ENCODE results near the gene CENPL. TPM values are rescaled to one million over a fixed set of nuclear protein-coding genes. Genes with fewer than 3 reads are reported as not detected.
"Not testable (repeated sequence)": the region's sequence is repeated elsewhere in the genome, so short reads cannot be mapped to it uniquely, and the experiment has no call there.

Gene CENPL
- total RNA-seq, 1 experiment from 2014 or later: 59.6 TPM

DNA sequence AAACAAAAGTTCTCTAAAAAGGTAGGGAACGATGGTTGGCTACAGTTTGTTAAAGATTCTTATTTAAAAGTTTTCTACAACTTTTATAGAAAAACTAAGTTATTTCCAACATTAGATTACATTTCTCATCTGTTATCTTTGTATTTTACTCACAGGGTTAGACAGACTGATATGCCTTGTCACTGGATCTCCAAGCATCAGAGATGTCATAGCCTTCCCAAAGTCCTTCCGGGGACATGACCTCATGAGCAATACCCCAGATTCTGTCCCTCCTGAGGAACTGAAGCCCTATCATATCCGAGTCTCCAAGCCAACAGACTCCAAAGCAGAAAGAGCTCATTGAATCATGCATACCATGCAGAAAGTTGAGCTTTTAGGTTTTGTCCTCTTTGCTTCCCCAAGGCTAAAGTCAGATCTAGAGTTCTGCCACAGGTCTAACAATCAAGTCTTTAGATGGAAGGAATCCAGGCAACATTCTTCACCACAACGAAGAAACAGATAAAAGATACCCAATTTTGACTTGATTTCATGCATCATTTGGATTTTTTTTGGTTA is 32.8 kb upstream of the CENPL start:
- DNase-seq (ENCODE audit: low read depth): no peak

DNA sequence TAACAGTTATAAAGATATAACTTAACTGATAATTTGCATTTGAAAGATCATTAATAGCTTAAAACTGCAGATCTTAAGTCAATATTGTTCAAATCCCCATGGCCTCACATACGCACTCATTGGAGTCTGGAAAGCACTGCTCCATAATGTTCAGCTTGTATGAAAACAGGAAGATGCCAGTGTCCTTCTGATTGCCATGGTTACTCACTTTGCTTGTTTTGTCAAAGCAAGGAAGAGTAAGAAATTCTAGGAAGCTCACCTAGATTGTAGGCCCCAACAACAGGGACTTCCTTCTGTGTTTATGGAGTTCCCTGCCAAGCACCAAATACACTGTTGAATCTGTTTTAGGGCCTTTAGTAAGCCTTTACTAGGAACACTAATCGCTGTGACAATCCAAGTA is 32.2 kb upstream of the CENPL start:
- no peak for DNase-seq (ENCODE audit: low read depth)

DNA sequence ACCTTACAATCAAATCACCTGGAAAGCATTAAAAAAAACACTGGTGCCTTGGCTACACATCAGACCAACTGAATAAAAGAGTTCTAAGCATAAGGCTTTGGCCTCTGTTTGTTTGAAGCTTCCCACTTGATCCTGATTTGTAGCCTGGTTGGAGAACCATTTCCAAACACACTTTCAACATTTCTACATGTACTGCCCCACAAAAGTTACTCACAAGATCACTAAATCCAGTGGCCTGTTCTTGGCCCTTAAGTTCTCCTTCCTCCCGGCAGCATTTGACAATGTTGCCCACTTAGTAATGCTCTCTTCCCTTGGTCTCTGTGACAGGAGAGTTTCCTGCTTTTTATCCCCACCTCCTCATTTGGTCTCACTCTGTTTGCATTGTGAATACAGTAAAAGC is 31.3 kb upstream of the CENPL start:
- no peak for DNase-seq (ENCODE audit: low read depth)

DNA sequence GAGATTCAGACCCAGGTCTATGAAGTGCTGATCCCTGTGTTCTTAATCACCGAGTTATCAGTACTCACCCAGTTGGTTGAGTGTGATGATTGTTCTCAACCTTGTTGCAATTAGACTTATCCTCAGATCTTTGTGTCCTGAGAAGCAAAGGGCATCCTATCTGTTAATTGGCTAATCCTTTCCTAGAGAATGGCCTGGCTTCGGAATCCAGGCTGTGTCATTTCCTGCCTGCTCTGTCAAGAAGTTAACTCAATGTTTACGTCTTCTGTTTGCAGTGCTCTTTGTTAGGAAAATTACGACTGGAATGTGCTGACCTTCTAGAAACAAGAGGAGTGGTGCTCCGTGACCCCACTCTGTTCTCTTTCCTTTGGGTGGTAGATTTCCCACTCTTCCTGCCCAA is 28.4 kb upstream of the CENPL start:
- DNase-seq (ENCODE audit: low read depth): peak; percentile 71

DNA sequence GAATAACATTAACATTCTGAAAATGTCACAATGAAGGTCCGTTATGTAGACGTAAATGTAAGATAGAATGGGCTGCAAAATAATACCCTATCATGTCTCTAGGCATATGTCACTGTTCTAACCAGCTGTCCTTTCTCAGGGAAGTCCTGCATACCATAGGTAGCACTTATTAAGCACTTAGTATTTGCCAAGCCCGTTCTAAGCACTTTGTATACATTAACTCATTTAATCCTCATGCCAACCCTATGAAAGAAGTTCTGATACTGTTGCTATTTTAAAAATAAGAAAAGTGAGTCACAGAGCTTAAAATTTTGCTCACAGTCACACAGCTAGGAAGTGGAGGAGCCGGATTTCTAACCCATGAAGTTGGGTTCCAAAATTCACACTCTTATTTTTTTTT is 27.4 kb upstream of the CENPL start:
- DNase-seq (ENCODE audit: low read depth): no peak

DNA sequence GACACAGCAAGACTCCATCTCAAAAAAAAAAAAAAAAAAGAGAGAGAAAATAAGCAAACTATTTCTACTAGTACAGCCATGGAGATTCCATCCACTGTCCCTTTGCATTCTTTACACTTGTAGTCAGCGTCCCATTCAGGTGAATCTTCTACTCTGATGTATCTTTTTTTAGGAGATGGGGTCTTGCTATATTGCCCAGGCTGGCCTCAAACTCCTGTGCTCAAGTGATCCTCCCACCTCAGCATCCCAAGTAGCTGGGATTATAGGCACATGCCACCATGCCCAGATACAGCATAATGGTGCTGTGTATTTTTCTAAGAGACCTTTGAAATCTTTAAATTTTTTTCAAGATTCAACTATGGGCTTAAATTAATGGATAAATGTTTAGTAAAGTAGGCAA is 8.1 kb upstream of the CENPL start:
- no peak for DNase-seq (ENCODE audit: low read depth)

DNA sequence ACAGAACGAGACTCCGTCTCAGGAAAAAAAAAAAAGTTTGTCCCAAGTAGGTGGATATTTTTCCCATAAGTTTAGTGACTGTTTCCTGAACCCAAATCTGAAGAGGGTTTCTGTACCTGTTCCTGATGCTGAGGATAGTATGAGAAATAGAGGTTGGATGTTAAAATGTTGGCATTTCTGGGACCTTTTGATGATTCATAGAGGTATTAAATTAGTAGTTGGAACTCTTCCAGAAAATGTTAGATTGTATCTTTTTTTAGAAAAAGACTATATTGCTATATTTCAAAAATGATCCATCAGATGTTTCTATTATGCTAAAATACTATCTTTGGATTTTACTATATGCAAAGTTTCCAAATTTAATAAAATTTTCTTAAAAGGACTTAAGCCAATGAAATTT is 2.9 kb upstream of the CENPL start:
- DNase-seq (ENCODE audit: low read depth): peak; percentile 9

DNA sequence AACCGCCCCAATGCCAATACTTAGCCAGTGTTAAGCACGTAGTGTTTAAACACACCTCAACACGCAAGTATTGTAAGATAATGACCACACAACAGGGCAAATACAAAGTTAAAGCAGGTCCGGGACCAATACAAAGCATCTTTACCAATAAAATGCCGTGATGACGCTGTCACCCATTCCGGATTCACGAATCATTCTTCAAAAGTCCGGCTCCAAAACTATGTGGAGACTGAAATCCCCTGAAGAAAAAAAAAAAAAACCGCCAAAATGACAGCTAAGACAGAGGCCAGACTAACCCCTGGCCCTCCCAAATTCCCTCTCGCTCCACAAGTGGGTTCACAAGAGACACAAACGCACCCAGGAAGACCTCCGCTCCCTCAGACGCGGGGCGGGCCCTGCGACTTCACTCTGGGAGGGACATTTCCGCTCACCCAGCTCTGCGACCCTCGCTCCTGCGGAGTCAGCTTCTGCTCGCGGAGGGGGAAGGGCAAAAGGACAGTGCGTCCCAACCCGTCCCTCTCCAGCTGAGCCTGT is 835 bp downstream of the CENPL start:
- no peak for DNase-seq (ENCODE audit: low read depth)

DNA sequence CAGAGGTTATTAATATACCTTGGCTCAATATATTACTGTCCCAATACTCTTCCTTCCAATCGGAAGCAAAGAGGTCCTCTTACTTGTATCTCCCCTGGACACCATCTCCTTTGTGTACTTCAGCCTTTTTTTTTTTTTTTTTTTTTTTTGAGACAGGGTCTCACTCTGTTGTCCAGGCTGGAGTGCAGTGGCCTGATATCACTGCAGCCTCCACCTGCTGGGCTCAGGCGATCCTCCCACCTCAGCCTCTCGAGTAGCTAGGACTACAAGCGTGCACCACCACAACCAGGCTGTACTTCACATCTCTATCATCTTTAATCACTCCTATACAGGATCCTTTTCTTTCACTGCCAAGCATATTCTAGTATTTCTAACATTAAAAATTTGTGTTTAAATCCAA is 3.0 kb downstream of the CENPL start:
- DNase-seq (ENCODE audit: low read depth): no peak

DNA sequence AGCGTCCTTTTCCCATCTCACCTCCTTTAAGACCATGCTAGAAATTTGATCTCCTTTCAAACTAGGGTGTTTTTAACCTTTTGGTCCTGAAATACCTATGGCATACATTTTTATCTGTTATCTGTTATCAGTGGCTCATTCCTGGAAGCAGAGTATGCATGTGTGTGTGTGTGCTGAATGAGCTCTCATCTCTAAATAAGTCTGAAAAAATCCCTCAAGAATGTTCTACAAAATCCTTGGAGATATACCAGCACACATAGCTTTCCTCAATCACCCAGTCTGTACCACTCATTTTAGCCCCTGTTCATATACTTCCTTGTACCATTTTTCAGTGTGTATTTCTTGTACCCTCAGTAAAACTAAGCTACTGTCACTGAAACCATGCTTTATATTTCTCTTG is 6.2 kb downstream of the CENPL start:
- no peak for DNase-seq (ENCODE audit: low read depth)

DNA sequence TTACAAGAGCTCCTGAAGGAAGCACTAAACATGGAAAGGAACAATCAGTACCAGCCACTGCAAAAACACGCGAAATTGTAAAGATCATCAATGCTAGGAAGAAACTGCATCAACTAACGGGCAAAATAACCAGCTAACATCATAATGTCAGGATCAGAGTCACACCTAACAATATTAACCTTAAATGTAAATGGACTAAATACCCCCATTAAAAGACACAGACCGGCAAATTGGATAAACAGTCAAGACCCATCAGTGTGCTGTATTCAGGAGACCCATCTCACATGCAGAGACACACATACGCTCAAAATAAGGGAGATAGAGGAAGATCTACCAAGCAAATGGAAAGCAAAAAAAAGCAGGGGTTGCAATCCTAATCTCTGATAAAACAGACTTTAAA is 11.0 kb downstream of the CENPL start:
- DNase-seq (ENCODE audit: low read depth): not testable (repeated sequence)

DNA sequence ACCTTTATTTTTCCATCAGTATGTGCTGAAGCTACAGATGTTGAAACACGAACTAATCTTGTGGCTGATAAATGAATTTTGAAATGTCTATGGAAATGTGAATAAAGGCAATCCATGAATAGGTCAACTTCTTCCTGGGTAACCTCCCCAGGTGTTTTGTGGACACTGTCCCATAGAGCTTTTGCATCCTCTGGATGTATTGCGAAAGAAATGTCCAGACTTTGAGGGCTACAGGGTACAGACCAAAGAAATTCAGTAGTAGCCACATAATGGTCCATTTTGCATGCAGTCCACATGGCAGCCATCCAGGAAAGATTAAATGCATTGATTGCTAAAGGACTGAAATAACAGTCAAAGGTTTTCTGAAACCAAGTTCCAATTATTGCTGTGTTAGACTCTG is 21.7 kb downstream of the CENPL start:
- no peak for DNase-seq (ENCODE audit: low read depth)

DNA sequence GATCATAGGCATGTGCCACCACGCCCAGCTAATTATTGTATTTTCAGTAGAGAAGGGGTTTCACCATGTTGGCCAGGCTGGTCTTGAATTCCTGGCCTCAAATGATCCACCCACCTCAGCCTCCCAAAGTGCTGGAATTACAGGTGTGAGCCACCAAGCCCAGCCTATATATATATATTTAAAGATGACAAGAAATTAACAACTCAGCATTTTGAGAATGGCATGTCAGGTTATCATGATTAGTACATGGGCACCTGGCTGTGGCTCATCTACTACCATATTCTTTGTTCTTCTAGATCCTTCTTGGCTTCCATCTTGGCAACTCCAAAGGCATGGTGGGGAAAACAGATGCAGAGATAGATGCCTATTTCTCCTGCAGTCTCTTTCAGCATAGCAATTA is 24.7 kb downstream of the CENPL start:
- not testable (repeated sequence) for DNase-seq (ENCODE audit: low read depth)

DNA sequence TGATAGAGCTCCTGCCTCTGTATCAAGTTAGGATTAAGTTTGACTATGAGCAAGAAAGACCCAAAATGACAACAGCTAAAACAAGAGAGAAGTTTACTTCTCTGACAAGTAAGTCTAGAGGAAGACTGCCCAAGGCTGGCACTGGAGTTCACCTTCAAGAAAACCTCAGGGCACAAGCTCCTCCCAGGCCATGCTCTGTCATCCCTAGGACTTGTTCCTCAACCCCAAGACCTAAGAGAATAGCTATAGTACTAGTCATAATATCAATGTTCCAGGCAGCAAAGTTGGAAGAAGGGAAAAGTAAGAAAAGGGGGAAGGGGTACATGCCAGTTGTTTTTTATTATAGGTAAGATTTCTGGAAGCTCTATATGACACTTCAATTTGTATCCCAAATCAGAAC is 26.6 kb downstream of the CENPL start:
- peak; percentile 6 for DNase-seq (ENCODE audit: low read depth)

DNA sequence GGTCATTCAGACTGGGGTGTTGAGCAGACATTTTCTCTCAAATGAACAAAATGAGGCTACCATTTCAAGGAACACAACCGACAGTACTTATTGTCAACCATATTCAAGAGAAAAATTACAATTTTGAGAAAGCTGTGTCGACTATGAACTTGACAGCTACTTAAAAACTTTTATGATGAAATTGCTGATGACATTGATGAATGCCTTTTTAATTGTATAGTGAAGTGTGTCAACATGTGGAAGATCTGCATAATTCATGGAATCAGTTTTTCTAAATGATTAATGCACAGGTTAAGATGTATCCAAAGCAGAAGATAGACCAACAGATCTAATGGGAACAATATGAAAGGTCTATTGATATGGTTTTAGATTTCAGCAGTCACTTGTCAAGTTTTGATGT is 34.8 kb downstream of the CENPL start:
- DNase-seq (ENCODE audit: low read depth): no peak

DNA sequence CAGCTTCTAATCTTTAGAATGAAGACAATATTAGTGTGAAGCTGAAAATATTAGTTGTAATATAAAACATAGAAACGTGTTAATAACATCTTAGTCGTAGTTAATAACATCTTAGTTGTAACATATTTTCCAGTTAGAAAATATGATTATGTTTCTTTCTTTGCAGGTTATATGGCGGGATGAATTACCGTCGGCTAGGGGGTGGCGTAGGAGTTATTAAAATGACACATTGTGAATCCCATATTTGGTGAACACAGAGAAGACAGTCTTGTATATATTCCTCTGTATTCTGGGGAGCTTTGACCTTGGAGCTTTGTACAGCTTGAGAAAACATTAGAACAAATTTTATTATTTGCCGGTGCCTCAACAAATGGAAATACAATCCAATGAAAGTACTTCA is 39.7 kb downstream of the CENPL start:
- no peak for DNase-seq (ENCODE audit: low read depth)

DNA sequence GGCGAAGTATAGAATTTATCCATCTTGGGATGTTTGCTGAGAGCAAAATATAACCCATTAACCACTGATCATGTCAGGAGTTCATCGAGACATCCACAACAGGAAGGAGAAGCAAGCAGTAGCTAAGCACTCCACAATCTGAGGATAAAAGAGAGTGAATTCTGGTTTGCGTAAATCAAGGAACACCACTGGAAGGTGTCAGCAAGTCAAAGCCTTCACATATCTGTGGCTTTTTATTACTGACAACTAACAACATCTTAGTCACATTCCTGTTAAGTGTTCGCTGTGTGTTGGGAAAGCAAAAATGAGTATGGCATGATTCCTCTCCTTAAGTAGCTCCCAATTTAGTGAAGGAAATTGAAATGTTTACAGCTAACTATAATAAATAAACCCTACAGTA is 44.7 kb downstream of the CENPL start:
- DNase-seq (ENCODE audit: low read depth): peak; percentile 9

DNA sequence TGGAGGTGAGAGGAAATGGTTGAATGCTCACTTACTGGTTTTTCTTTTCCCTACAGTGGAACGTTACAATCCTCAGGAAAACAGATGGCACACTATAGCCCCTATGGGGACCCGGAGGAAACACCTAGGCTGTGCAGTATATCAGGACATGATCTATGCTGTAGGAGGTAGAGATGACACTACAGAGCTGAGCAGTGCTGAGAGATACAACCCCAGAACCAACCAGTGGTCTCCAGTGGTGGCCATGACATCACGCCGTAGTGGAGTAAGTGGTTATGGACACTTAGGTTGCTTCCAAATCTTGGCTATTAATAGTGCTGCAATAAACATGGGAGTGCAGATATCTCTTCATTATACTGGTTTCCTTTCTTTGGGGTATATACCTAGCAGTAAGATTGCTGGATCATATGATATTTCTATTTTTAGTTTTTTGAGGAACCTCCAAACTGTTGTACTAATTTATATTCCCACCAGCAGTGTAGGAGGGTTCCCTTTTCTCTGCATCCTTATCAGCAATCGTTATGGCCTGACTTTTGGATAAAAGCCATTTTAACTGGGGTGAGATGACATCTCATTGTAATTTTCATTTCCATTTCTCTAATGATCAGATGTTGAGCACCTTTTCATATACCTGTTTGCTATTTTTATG is 49.0 kb downstream of the CENPL start:
- no peak for DNase-seq (ENCODE audit: low read depth)

DNA sequence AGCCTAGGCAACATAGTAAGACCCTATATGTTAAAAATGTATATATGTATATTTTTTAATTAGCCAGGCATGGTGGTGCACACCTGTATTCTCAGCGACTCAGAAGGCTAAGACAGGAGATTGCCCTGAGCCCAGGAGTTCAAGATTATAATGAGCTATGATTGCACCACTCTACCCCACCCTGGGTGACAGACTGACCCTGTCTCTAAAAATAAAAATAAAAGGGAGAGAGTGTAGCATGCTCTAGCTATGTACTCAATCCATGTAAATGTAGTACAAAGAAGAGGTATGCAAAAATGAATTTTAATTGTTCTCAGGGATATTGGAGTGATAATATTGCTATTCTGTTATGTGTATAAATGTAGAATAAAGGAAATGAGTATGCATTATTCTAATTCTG is 53.1 kb downstream of the CENPL start:
- DNase-seq (ENCODE audit: low read depth): no peak

DNA sequence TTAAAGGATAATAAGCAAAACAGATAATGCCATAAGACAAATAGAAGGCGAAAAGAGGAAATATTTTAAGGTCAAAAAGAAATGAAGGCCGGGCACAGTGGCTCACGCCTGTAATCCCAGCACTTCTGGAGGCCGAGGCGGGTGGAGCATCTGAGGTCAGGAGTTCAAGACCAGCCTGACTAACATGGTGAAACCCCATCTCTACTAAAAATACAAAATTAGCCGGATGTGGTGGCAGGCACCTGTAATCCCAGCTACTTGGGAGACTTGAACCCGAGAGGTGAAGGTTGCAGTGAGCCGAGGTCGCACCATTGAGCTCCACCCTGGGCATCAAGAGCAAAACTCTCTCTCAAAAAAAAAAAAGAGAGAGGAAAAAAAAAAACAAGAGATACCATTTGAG is 54.4 kb downstream of the CENPL start:
- DNase-seq (ENCODE audit: low read depth): not testable (repeated sequence)

DNA sequence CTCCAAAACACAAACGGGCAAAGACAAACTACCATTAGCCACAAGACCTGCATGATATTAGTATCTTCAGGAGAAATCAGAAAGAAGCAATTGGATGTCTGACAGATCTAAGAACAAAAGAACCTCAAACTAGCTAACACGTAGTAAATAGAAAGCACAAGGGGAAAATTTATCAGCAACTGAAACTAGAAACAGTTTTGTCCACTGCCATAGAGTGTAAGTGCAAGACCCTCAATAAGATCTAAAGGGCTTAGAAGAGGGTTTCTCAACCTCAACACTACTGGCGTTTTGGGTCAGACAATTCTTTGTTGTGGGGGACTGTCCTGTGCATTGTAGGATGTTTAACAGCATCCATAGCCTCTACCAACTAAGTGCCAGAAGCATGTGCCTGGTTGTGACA is 55.9 kb downstream of the CENPL start:
- DNase-seq (ENCODE audit: low read depth): no peak

DNA sequence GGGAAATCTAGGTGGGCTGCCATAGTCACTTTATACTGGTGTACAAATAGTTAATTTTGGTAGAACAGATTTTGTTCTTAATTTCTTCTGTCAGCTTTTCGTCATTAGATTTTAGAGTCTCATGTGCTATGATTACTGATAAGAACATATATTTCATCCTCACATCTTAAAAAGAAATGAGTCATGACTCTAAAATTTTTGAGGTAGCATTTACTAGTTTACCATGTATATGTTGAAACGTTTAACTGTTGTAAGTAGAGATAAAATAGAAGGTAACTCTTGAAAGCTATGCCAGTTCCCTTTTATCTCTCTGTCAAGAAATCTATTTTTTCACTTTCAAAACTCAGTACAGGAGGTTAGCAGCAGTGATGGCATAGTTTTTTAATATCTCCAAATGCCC is 56.5 kb downstream of the CENPL start:
- DNase-seq (ENCODE audit: low read depth): no peak

DNA sequence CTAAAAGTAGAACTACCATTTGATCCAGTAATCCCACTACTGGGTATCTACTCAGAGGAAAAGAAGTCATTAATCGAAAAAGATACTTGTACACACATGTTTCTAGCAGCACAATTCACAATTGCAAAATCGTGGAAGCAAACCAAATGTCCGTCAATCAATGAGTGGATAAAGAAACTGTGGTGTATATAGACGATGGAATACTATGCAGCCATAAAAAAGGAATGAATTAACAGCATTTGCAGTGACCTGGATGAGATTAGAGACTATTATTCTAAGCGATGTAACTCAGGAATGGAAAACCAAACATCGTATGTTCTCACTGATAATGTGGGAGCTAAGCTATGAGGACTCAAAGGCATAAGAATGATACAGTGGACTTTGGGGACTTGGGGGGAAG is 60.4 kb downstream of the CENPL start:
- not testable (repeated sequence) for DNase-seq (ENCODE audit: low read depth)

DNA sequence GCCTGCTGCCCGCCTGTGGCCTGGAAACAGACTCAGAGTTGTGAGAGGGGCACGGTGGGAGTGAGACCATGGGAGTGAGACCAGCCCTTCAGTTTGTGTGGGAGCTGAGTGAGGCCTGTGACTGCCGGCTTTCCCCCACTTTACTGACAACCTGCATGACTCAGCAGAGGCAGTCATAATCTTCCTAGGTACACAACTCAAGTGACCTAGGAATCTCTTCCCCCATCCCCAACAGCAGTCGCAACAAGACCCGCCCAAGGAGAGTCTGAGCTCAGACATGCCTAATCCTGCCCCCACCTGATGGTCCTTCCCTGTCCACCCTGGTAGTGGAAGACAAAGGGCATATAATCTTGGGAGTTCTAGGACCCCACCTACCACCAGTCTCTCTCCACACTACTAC is 65.7 kb downstream of the CENPL start:
- no peak for DNase-seq (ENCODE audit: low read depth)

All from M059J (cell line).